Endothelial cell of umbilical vein (primary cell): ENCODE measurements around the gene TM9SF4. TPM values are rescaled to one million over a fixed set of nuclear protein-coding genes. Genes with fewer than 3 reads are reported as not detected.

ENCODE experiments used
- BruUV-seq: library from RNA; stranded (reverse); fragments of 400-500 nt; replicated peaks from 2 replicates; lab custom pipeline; 2021; lab: Mats Ljungman, UMichigan
- CTCF ChIA-PET: fragments of 300-600, 350-600 bp; sonication (Branson Sonifier 250); formaldehyde crosslinking; loops from one replicate; lab custom pipeline; 2021; ENCODE audit warnings: antibody characterized with exemption, inconsistent platforms; lab: Charles Lee
- POLR2A ChIA-PET: fragments of 300-600, 350-600 bp; sonication (Branson Sonifier 250); formaldehyde crosslinking; loops from one replicate; lab custom pipeline; 2021; ENCODE audit warnings: antibody characterized with exemption, inconsistent platforms; lab: Charles Lee
- DNase-seq: peaks from one replicate; pipeline ENCODE4 v3.0.0-alpha.2; 2011; ENCODE audit warnings: low read depth, low spot score
- FAIRE-seq: peaks from 2 replicates; lab custom pipeline; 2011; peaks lifted over from hg19 to GRCh38; lab: Jason Lieb, UNC
- H2AFZ ChIP-seq: 2 replicates; pipeline ENCODE4 v1.6.0; 2012; ENCODE audit warnings: low read depth, low read length, control low read depth, inconsistent platforms
- H3K27ac ChIP-seq: 2 replicates; pipeline ENCODE4 v1.5.1; 2011; ENCODE audit warnings: low read depth, mild to moderate bottlenecking, control low read depth, low read length, moderate library complexity; ENCODE audit not compliant: insufficient read depth
- H3K27me3 ChIP-seq, 2 experiments: 2 replicates each; pipeline versions ENCODE4 v1.6.0 to v1.6.1; 2011; ENCODE audit warnings: low read length in 2 of 2, mixed read lengths in 1 of 2; ENCODE audit not compliant: control insufficient read depth in 2 of 2, insufficient read depth in 2 of 2
- H3K36me3 ChIP-seq, 2 experiments: 2 replicates in 1 of 2; 3 replicates in 1 of 2; pipeline ENCODE4 v1.5.1; 2011; ENCODE audit warnings: low read length in 2 of 2, mild to moderate bottlenecking in 1 of 2, moderate library complexity in 1 of 2; ENCODE audit not compliant: control insufficient read depth in 2 of 2, insufficient read depth in 2 of 2; ENCODE audit errors: extremely low read depth in 1 of 2
- H3K4me1 ChIP-seq: 3 replicates; pipeline ENCODE4 v1.5.1; 2011; ENCODE audit warnings: mild to moderate bottlenecking, low read length; ENCODE audit not compliant: control insufficient read depth, insufficient read depth; ENCODE audit errors: extremely low read depth
- H3K4me2 ChIP-seq: 2 replicates; pipeline ENCODE4 v1.6.1; 2011; ENCODE audit warnings: low read length, control low read depth, mixed read lengths; ENCODE audit not compliant: insufficient read depth
- H3K4me3 ChIP-seq, 3 experiments: fragments of 200-600 bp in 1 of 3; sonication (generic), shearing (Covaris generic) in 1 of 3; replicated peaks in 1 of 3; 2 replicates each; pipeline ENCODE4 v1.5.1; 2011 to 2016; ENCODE audit warnings: control low read depth in 3 of 3, low read length in 3 of 3, mild to moderate bottlenecking in 2 of 3, inconsistent platforms in 1 of 3, low read depth in 1 of 3, moderate library complexity in 1 of 3; ENCODE audit not compliant: insufficient read depth in 1 of 3
- H3K79me2 ChIP-seq: 2 replicates; pipeline ENCODE4 v1.6.0; 2012; ENCODE audit warnings: low read length, inconsistent platforms; ENCODE audit not compliant: control insufficient read depth, insufficient read depth
- H3K9ac ChIP-seq: replicated peaks from 2 replicates; pipeline ENCODE3; 2011; ENCODE audit warnings: low read length, control low read depth; ENCODE audit not compliant: insufficient read depth; ENCODE audit errors: extremely low read depth
- H3K9me1 ChIP-seq: replicated peaks from 3 replicates; pipeline ENCODE4 v1.6.0; 2011; ENCODE audit warnings: mild to moderate bottlenecking, low read length; ENCODE audit not compliant: control insufficient read depth, insufficient read depth; ENCODE audit errors: extremely low read depth
- H3K9me3 ChIP-seq: replicated peaks from 2 replicates; pipeline ENCODE4 v1.5.1; 2012; ENCODE audit warnings: low read length, inconsistent platforms; ENCODE audit not compliant: control insufficient read depth, insufficient read depth
- H4K20me1 ChIP-seq: replicated peaks from 2 replicates; pipeline ENCODE3; 2011; ENCODE audit warnings: mild to moderate bottlenecking, low read length; ENCODE audit not compliant: control insufficient read depth, insufficient read depth; ENCODE audit errors: extremely low read depth
- CTCF ChIP-seq, 2 donors: IDR thresholded peaks; 1 replicate in 1 of 2; 2 replicates in 1 of 2; pipeline ENCODE4 v1.5.1; 2011; ENCODE audit warnings: low read length in 2 of 2, mild to moderate bottlenecking in 2 of 2, moderate library complexity in 2 of 2, control low read depth in 1 of 2, inconsistent platforms in 1 of 2, low read depth in 1 of 2; ENCODE audit not compliant: insufficient read depth in 1 of 2; ENCODE audit errors: extremely low read depth in 1 of 2
- EZH2 ChIP-seq: IDR thresholded peaks from 2 replicates; pipeline ENCODE4 v1.6.1; 2012; ENCODE audit warnings: borderline replicate concordance, low read depth, mild to moderate bottlenecking, moderate library complexity, low read length, inconsistent platforms; ENCODE audit not compliant: severe bottlenecking
- FOS ChIP-seq: IDR thresholded peaks from 2 replicates; pipeline ENCODE4 v1.6.1; 2011; ENCODE audit warnings: mild to moderate bottlenecking, low read length, moderate library complexity, borderline replicate concordance; ENCODE audit not compliant: insufficient read depth
- GATA2 ChIP-seq: IDR thresholded peaks from 2 replicates; pipeline ENCODE4 v1.7.0; 2011; ENCODE audit warnings: low read depth, mild to moderate bottlenecking, moderate library complexity, mixed read lengths, low read length; ENCODE audit not compliant: insufficient read length, insufficient read depth
- JUN ChIP-seq: IDR thresholded peaks from 2 replicates; pipeline ENCODE4 v1.6.1; 2011; ENCODE audit warnings: borderline replicate concordance, low read depth; ENCODE audit not compliant: insufficient read length, insufficient read depth
- MAX ChIP-seq: IDR thresholded peaks from 2 replicates; pipeline ENCODE4 v1.6.1; 2011; ENCODE audit not compliant: insufficient read depth, insufficient read length
- MYC ChIP-seq: IDR thresholded peaks from one replicate; pipeline ENCODE4 v1.6.1; 2011; ENCODE audit warnings: mild to moderate bottlenecking, low read depth, low read length
- POLR2A ChIP-seq: IDR thresholded peaks from 2 replicates; pipeline ENCODE4 v1.6.1; 2012; ENCODE audit warnings: low read depth, mild to moderate bottlenecking, control low read depth, low read length
- POLR2AphosphoS5 ChIP-seq: IDR thresholded peaks from 2 replicates; pipeline ENCODE4 v1.6.1; 2012; ENCODE audit warnings: low read depth, mild to moderate bottlenecking, control low read depth, low read length, moderate library complexity; ENCODE audit not compliant: insufficient read depth
- dilution Hi-C: fragments of 300-500 bp; cut with MboI; formaldehyde crosslinking; loops from one replicate; pipeline ENCODE4 v1.15.0; 2019; ENCODE audit warnings: low sequenced_read_pairs; ENCODE audit not compliant: extremely low pct_ligation_motif_present
- intact Hi-C: fragments of 100-400 bp; cut with micrococcal nuclease; formaldehyde crosslinking; loops from one replicate; pipeline ENCODE4 v1.10.0; 2022
- polyA plus RNA-seq, 4 experiments: library from polyadenylated mRNA; depleted of rRNA in 3 of 4; stranded (reverse) in 3 of 4; unstranded in 1 of 4; fragments of >200 nt; gene quantifications; 2 replicates each; pipeline versions ENCODE4 v1.2.1 to v1.2.3, GENCODE V29; 2011 to 2012; ENCODE audit warnings: missing spikeins in 1 of 4
- total RNA-seq: library from RNA; stranded (reverse); gene quantifications from 2 replicates; pipeline ENCODE4 v1.2.3, GENCODE V29; 2021

Gene TM9SF4
- total and polyA plus RNA-seq, 2 donors (not counting 3 experiments of a cell fraction or from before 2014, with no cell fraction given): 46.4 to 61.9 TPM

GRCh38 chr20:32124916-32125454 is 15.5 kb downstream of the TM9SF4 start:
- dilution Hi-C loops: no loop called here
- no peak overlapping the region for H3K27ac ChIP-seq
- H3K27me3 ChIP-seq: no peaks in the 10 kb centered on the region
- no peak for TF ChIP-seq CTCF (IDR thresholded peaks at IDR 0.05; ENCODE audit: extremely low read depth in 1 of 2, insufficient read depth in 1 of 2, low read depth in 1 of 2, low read length in 2 of 2)
- TF ChIP-seq GATA2: no peak
- no peak for TF ChIP-seq POLR2A
- TF ChIP-seq JUN: no peak
- TF ChIP-seq FOS: no peak
- no peak for TF ChIP-seq EZH2
- no peak for TF ChIP-seq MAX
- no peak for TF ChIP-seq MYC
- TF ChIP-seq POLR2AphosphoS5: no peak
- H3K4me3 ChIP-seq: no peak overlapping the region
- peaks cover 31% of the 10 kb centered on the region for H3K79me2 ChIP-seq
- H3K9me3 ChIP-seq: no peaks in the 10 kb centered on the region
- peaks cover 0 to 2% of the 10 kb centered on the region in 2 experiments for H3K36me3 ChIP-seq
- no peaks in the 10 kb centered on the region for H4K20me1 ChIP-seq
- FAIRE-seq (no peak), DNase-seq (no peak)
- no peak overlapping the region for H3K4me2 ChIP-seq
- BruUV-seq: no TSS peak
- H2AFZ ChIP-seq: no peak overlapping the region
- ChIA-PET CTCF (no interaction called here), POLR2A (interaction anchor here (0.6 kb wide), 1 partner anchor 286 kb away, joined by 6 read pairs; no protein-coding TSS in a partner anchor)
- H3K9me1 ChIP-seq: no peaks in the 10 kb centered on the region
- no peaks in the 10 kb centered on the region for H3K4me1 ChIP-seq
- no peak overlapping the region for H3K9ac ChIP-seq
- intact Hi-C loops: no loop called here
